ENCODE results near the gene TMC3. TPM values are rescaled to one million over a fixed set of nuclear protein-coding genes. Genes with fewer than 3 reads are reported as not detected.

Gene TMC3
- total RNA-seq, 1 donor from 2014 or later: not detected

DNA sequence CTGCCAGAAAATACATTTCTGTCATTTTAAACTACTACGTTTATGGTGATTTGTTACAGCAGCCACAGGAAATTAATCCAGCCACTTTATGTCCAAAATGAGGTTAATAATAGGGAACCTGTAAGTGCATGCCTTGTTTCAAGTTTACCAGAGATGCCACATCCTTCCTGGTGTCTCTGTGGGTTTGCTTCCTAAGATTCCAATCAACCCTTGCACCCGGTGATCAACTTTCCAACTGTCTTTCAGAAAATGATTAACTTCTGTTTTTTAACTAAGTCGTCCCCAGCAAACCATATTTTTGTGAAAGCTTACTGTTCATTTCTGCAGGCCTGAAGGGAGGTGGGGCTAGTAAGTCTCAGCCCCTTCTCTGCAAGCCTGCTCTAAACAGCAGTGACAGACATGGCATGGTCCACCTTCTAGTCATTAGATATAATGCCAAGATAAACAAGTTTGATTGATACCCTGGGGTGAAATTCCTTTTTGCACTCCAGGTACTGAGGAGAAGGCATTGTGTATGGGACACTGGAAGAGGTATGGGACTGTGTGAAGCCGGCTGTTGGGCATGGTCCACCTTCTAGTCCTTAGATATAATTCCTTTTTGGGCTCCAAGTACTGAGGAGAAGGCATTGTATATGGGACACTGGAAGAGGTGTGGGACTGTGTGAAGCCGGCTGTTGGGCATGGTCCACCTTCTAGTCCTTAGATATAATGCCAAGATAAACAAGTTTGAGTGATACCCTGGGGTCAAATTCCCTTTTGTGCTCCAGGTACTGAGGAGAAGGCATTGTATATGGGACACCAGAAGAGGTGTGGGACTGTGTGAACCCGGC, 11.1 kb upstream of the TMC3 start:
- TF ChIP-seq, protein P1, sequence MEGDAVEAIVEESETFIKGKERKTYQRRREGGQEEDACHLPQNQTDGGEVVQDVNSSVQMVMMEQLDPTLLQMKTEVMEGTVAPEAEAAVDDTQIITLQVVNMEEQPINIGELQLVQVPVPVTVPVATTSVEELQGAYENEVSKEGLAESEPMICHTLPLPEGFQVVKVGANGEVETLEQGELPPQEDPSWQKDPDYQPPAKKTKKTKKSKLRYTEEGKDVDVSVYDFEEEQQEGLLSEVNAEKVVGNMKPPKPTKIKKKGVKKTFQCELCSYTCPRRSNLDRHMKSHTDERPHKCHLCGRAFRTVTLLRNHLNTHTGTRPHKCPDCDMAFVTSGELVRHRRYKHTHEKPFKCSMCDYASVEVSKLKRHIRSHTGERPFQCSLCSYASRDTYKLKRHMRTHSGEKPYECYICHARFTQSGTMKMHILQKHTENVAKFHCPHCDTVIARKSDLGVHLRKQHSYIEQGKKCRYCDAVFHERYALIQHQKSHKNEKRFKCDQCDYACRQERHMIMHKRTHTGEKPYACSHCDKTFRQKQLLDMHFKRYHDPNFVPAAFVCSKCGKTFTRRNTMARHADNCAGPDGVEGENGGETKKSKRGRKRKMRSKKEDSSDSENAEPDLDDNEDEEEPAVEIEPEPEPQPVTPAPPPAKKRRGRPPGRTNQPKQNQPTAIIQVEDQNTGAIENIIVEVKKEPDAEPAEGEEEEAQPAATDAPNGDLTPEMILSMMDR (IDR thresholded peaks at IDR 0.05): no peak
- H3K4me3 Mint-ChIP-seq (ENCODE audit: unreplicated experiment): no peak overlapping the region
- peaks cover 4% of the 10 kb centered on the region for H3K27me3 Mint-ChIP-seq (ENCODE audit: low read depth)
- no peaks in the 10 kb centered on the region for H3K4me1 Mint-ChIP-seq (ENCODE audit: low read depth)
- H3K9me3 Mint-ChIP-seq (ENCODE audit: low read depth): peaks cover 9% of the 10 kb centered on the region
- H3K36me3 Mint-ChIP-seq (ENCODE audit: low read depth): no peaks in the 10 kb centered on the region
- DNase-seq (ENCODE audit: low spot score): no peak
- H3K27ac Mint-ChIP-seq (ENCODE audit: unreplicated experiment): no peak overlapping the region

DNA sequence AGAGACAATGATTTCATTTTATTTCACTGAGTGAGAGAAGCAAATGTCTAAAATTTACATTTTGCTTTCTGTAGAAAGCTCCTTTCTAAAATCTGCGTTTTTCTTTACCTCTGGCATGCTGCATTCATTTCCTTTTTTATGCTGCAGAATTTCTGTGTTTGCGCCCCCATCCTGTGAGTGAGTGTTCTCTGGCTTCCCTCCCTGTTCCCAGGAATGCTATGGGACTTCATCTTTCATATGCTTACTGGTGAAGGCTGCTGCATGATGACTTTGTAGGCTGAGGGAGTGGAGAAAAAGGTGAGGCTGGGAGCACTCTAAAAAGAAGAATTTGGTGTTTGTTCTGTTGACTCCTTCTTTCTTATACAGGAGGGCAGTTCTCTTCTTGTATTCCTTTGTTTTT, 7.7 kb upstream of the TMC3 start:
- H3K4me3 Mint-ChIP-seq (ENCODE audit: unreplicated experiment): no peak overlapping the region
- H3K9me3 Mint-ChIP-seq (ENCODE audit: low read depth): peaks cover 9% of the 10 kb centered on the region
- H3K27me3 Mint-ChIP-seq (ENCODE audit: low read depth): peaks cover 5% of the 10 kb centered on the region
- TF ChIP-seq, protein P1 (IDR thresholded peaks at IDR 0.05): no peak
- DNase-seq (ENCODE audit: low spot score): no peak
- H3K4me1 Mint-ChIP-seq (ENCODE audit: low read depth): no peaks in the 10 kb centered on the region
- no peaks in the 10 kb centered on the region for H3K36me3 Mint-ChIP-seq (ENCODE audit: low read depth)
- no peak overlapping the region for H3K27ac Mint-ChIP-seq (ENCODE audit: unreplicated experiment)

GRCh38 chr15:81380668-81381067, 6.7 kb upstream of the TMC3 start:
- H3K4me1 Mint-ChIP-seq (ENCODE audit: low read depth): no peaks in the 10 kb centered on the region
- peaks cover 9% of the 10 kb centered on the region for H3K9me3 Mint-ChIP-seq (ENCODE audit: low read depth)
- H3K27ac Mint-ChIP-seq (ENCODE audit: unreplicated experiment): no peak overlapping the region
- no peaks in the 10 kb centered on the region for H3K36me3 Mint-ChIP-seq (ENCODE audit: low read depth)
- H3K27me3 Mint-ChIP-seq (ENCODE audit: low read depth): peaks cover 5% of the 10 kb centered on the region
- TF ChIP-seq, protein P1 (IDR thresholded peaks at IDR 0.05): no peak
- no peak overlapping the region for H3K4me3 Mint-ChIP-seq (ENCODE audit: unreplicated experiment)
- DNase-seq (ENCODE audit: low spot score): no peak

GRCh38 chr15:81380203-81380602, 6.2 kb upstream of the TMC3 start:
- no peak for DNase-seq (ENCODE audit: low spot score)
- TF ChIP-seq, protein P1 (IDR thresholded peaks at IDR 0.05): no peak
- Mint-ChIP-seq H3K27ac (ENCODE audit: unreplicated experiment) (no peak overlapping the region), H3K36me3 (ENCODE audit: low read depth) (no peaks in the 10 kb centered on the region), H3K27me3 (ENCODE audit: low read depth) (peaks cover 6% of the 10 kb centered on the region), H3K9me3 (ENCODE audit: low read depth) (peaks cover 9% of the 10 kb centered on the region), H3K4me1 (ENCODE audit: low read depth) (no peaks in the 10 kb centered on the region), H3K4me3 (ENCODE audit: unreplicated experiment) (no peak overlapping the region)

DNA sequence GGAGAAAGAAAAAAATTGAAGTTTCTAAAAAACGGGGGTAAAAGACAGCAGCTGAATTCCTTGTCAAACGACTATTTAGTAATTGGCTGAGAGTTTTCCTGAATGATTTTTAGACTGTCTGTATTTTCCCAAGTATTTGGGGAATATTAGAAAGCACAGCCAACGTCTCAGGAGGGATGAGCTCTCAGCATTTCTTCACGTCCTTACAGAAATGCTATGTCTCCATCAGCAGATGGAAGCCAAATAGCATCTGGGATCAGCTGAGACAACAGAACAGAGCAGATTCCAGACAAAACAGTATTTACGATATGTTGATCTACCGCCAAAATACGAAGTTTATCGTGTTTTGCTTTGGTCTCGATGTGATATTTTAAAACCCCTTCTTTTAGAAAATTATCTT, 5.3 kb upstream of the TMC3 start:
- TF ChIP-seq, protein P1 (IDR thresholded peaks at IDR 0.05): no peak
- no peaks in the 10 kb centered on the region for H3K4me1 Mint-ChIP-seq (ENCODE audit: low read depth)
- peaks cover 11% of the 10 kb centered on the region for H3K27me3 Mint-ChIP-seq (ENCODE audit: low read depth)
- no peak for DNase-seq (ENCODE audit: low spot score)
- no peak overlapping the region for H3K4me3 Mint-ChIP-seq (ENCODE audit: unreplicated experiment)
- H3K9me3 Mint-ChIP-seq (ENCODE audit: low read depth): peaks cover under 1% of the 10 kb centered on the region
- H3K27ac Mint-ChIP-seq (ENCODE audit: unreplicated experiment): no peak overlapping the region
- no peaks in the 10 kb centered on the region for H3K36me3 Mint-ChIP-seq (ENCODE audit: low read depth)
